H1 (cell line): ENCODE data around the gene SLC22A25. TPM values are rescaled to one million over a fixed set of nuclear protein-coding genes. Genes with fewer than 3 reads are reported as not detected.

Source experiments
- CTCF ChIA-PET: fragments of 300-600 bp; sonication (Branson Sonifier 250); formaldehyde crosslinking; loops from one replicate; lab custom pipeline; 2021; ENCODE audit not compliant: partially characterized antibody; lab: Charles Lee
- POLR2A ChIA-PET: fragments of 300-600 bp; sonication (Branson Sonifier 250); formaldehyde crosslinking; loops from one replicate; lab custom pipeline; 2021; ENCODE audit warnings: inconsistent platforms; ENCODE audit not compliant: partially characterized antibody; lab: Charles Lee
- DNase-seq, 2 experiments: peaks; one replicate each; pipeline versions ENCODE4 v3.0.0 to v3.0.0-alpha.2; 2010 to 2022; ENCODE audit warnings: low spot score in 2 of 2, low read depth in 1 of 2, mixed read lengths in 1 of 2
- FAIRE-seq: peaks from 2 replicates; lab custom pipeline; 2011; peaks lifted over from hg19 to GRCh38; lab: Jason Lieb, UNC
- H2AFZ ChIP-seq: 2 replicates; pipeline ENCODE4 v1.8.1; 2012; ENCODE audit warnings: low read length, inconsistent platforms
- H2AK5ac ChIP-seq: 2 replicates; pipeline ENCODE4 v1.6.1; 2013; ENCODE audit warnings: low read depth, low read length
- H2BK120ac ChIP-seq: replicated peaks from 2 replicates; pipeline ENCODE3; 2013; ENCODE audit warnings: low read depth, low read length, inconsistent platforms
- H2BK12ac ChIP-seq: 2 replicates; pipeline ENCODE4 v1.6.1; 2013; ENCODE audit warnings: low read depth, low read length
- H2BK15ac ChIP-seq: 2 replicates; pipeline ENCODE4 v1.6.1; 2013; ENCODE audit warnings: low read length
- H2BK20ac ChIP-seq: 2 replicates; pipeline ENCODE4 v1.6.1; 2013; ENCODE audit warnings: low read length
- H2BK5ac ChIP-seq: 2 replicates; pipeline ENCODE4 v1.6.1; 2013; ENCODE audit warnings: low read depth, low read length
- H3K14ac ChIP-seq: 2 replicates; pipeline ENCODE4 v1.6.1; 2013; ENCODE audit warnings: inconsistent platforms; ENCODE audit not compliant: insufficient read length
- H3K18ac ChIP-seq: 2 replicates; pipeline ENCODE4 v1.6.1; 2013; ENCODE audit warnings: low read length; ENCODE audit errors: extremely low read depth
- H3K23ac ChIP-seq: 2 replicates; pipeline ENCODE4 v1.6.1; 2013; ENCODE audit warnings: inconsistent platforms; ENCODE audit not compliant: insufficient read length
- H3K23me2 ChIP-seq: 2 replicates; pipeline ENCODE4 v1.6.1; 2013; ENCODE audit warnings: low read depth, low read length
- H3K27ac ChIP-seq: 2 replicates; pipeline ENCODE4 v1.6.1; 2011; ENCODE audit warnings: low read depth, low read length, inconsistent platforms
- H3K27me3 ChIP-seq, 4 experiments: replicated peaks in 1 of 4; 1 replicate in 1 of 4; 2 replicates in 3 of 4; pipeline versions ENCODE4 v1.6.1 to v1.8.1; 2011 to 2013; ENCODE audit warnings: low read length in 3 of 4, mild to moderate bottlenecking in 3 of 4, inconsistent platforms in 2 of 4, mixed read lengths in 2 of 4, moderate library complexity in 1 of 4; ENCODE audit not compliant: control insufficient read depth in 3 of 4, insufficient read depth in 3 of 4; ENCODE audit errors: extremely low read depth in 1 of 4
- H3K36me3 ChIP-seq, 4 experiments: 2 replicates each; pipeline versions ENCODE4 v1.6.1 to v1.8.1; 2011 to 2013; ENCODE audit warnings: mild to moderate bottlenecking in 4 of 4, low read length in 3 of 4, moderate library complexity in 2 of 4, control low read depth in 1 of 4, inconsistent platforms in 1 of 4; ENCODE audit not compliant: insufficient read depth in 4 of 4, control insufficient read depth in 2 of 4
- H3K4ac ChIP-seq: replicated peaks from 2 replicates; pipeline ENCODE3; 2013; ENCODE audit warnings: low read length, low read depth, mixed read lengths, inconsistent platforms; ENCODE audit not compliant: insufficient read length
- H3K4me1 ChIP-seq, 4 experiments: replicated peaks in 1 of 4; 1 replicate in 1 of 4; 2 replicates in 3 of 4; pipeline versions ENCODE4 v1.6.1 to v1.8.1; 2011 to 2013; ENCODE audit warnings: low read length in 3 of 4, inconsistent platforms in 2 of 4, mixed read lengths in 1 of 4; ENCODE audit not compliant: insufficient read depth in 4 of 4, control insufficient read depth in 3 of 4
- H3K4me2 ChIP-seq, 2 experiments: 2 replicates each; pipeline versions ENCODE4 v1.6.1 to v1.8.1; 2011 to 2013; ENCODE audit warnings: low read depth in 2 of 2, low read length in 2 of 2, control low read depth in 1 of 2, inconsistent platforms in 1 of 2, mild to moderate bottlenecking in 1 of 2; ENCODE audit not compliant: insufficient read depth in 1 of 2
- H3K4me3 ChIP-seq, 4 experiments: fragments of 200-600, 300-600 bp in 1 of 4; sonication (generic), shearing (Covaris generic), sonication (Bioruptor Twin) in 1 of 4; 2 replicates each; pipeline versions ENCODE4 v1.5.1 to v1.8.1; 2011 to 2016; ENCODE audit warnings: low read length in 4 of 4, low read depth in 3 of 4, control low read depth in 2 of 4, inconsistent platforms in 2 of 4, mild to moderate bottlenecking in 2 of 4, mixed read lengths in 1 of 4, moderate library complexity in 1 of 4; ENCODE audit not compliant: insufficient read depth in 2 of 4; ENCODE audit errors: extremely low read depth in 1 of 4
- H3K56ac ChIP-seq: replicated peaks from 2 replicates; pipeline ENCODE3; 2013; ENCODE audit warnings: low read depth, mild to moderate bottlenecking, mixed read lengths, low read length, inconsistent platforms; ENCODE audit not compliant: insufficient read length
- H3K79me1 ChIP-seq: 2 replicates; pipeline ENCODE4 v1.6.1; 2013; ENCODE audit warnings: low read depth, low read length, control low read depth
- H3K79me2 ChIP-seq, 2 experiments: 2 replicates each; pipeline versions ENCODE4 v1.6.1 to v1.8.1; 2012 to 2013; ENCODE audit warnings: low read length in 2 of 2, mild to moderate bottlenecking in 2 of 2, inconsistent platforms in 1 of 2; ENCODE audit not compliant: insufficient read depth in 2 of 2, control insufficient read depth in 1 of 2
- H3K9ac ChIP-seq, 4 experiments: replicated peaks in 1 of 4; 1 replicate in 1 of 4; 2 replicates in 3 of 4; pipeline versions ENCODE4 v1.6.1 to v1.8.1; 2011 to 2013; ENCODE audit warnings: low read depth in 3 of 4, low read length in 3 of 4, control low read depth in 2 of 4, mild to moderate bottlenecking in 2 of 4, moderate library complexity in 2 of 4, inconsistent platforms in 1 of 4; ENCODE audit errors: extremely low read depth in 1 of 4
- H3K9me3 ChIP-seq, 2 experiments: 2 replicates each; pipeline versions ENCODE4 v1.6.1 to v1.8.1; 2012 to 2013; ENCODE audit warnings: mild to moderate bottlenecking in 2 of 2, moderate library complexity in 2 of 2, control low read depth in 1 of 2, inconsistent platforms in 1 of 2, low read depth in 1 of 2, low read length in 1 of 2, mixed read lengths in 1 of 2; ENCODE audit not compliant: insufficient read depth in 2 of 2
- H4K20me1 ChIP-seq, 2 experiments: replicated peaks in 1 of 2; 2 replicates each; pipeline versions ENCODE3 to v1.8.1; 2011 to 2013; ENCODE audit warnings: inconsistent platforms in 2 of 2, low read length in 2 of 2, mild to moderate bottlenecking in 1 of 2; ENCODE audit not compliant: insufficient read depth in 2 of 2, control insufficient read depth in 1 of 2
- H4K5ac ChIP-seq: 2 replicates; pipeline ENCODE4 v1.6.1; 2013; ENCODE audit warnings: low read length, low read depth, mixed read lengths, inconsistent platforms; ENCODE audit not compliant: insufficient read length
- H4K8ac ChIP-seq: 2 replicates; pipeline ENCODE4 v1.8.0; 2013; ENCODE audit warnings: mild to moderate bottlenecking, moderate library complexity, low read length, inconsistent platforms; ENCODE audit not compliant: insufficient read depth; ENCODE audit errors: extremely low read depth
- H4K91ac ChIP-seq: replicated peaks from 2 replicates; pipeline ENCODE3; 2013; ENCODE audit warnings: low read length, mixed read lengths, inconsistent platforms; ENCODE audit not compliant: insufficient read length
- ATF3 ChIP-seq: IDR thresholded peaks from 2 replicates; pipeline ENCODE4 v1.6.1; 2011; ENCODE audit warnings: low read depth, mild to moderate bottlenecking, low read length; ENCODE audit not compliant: insufficient read depth
- BACH1 ChIP-seq: IDR thresholded peaks from 2 replicates; pipeline ENCODE4 v1.6.1; 2012; ENCODE audit warnings: low read length, improper control_type of control experiment
- BRCA1 ChIP-seq: IDR thresholded peaks from 2 replicates; pipeline ENCODE4 v1.6.1; 2012; ENCODE audit warnings: low read depth, low read length, improper control_type of control experiment
- CHD2 ChIP-seq: IDR thresholded peaks from 2 replicates; pipeline ENCODE4 v1.6.1; 2012; ENCODE audit warnings: low read length, improper control_type of control experiment
- E2F6 ChIP-seq: IDR thresholded peaks from 2 replicates; pipeline ENCODE4 v1.6.1; 2012; ENCODE audit warnings: inconsistent platforms
- EGR1 ChIP-seq: IDR thresholded peaks from 2 replicates; pipeline ENCODE4 v1.6.1; 2011; ENCODE audit warnings: low read depth, low read length, borderline replicate concordance
- EZH2 ChIP-seq: fragments of 200-600 bp; sonication (generic); IDR thresholded peaks from 2 replicates; pipeline ENCODE4 v1.7.1; 2012; ENCODE audit warnings: low read depth, mild to moderate bottlenecking, moderate library complexity, low read length, inconsistent platforms; ENCODE audit not compliant: severe bottlenecking
- GTF2F1 ChIP-seq: IDR thresholded peaks from 2 replicates; pipeline ENCODE4 v1.6.1; 2012; ENCODE audit warnings: low read depth, low read length, improper control_type of control experiment, borderline replicate concordance
- HDAC2 ChIP-seq, 2 experiments: fragments of 300-600 bp in 1 of 2; sonication (generic) in 1 of 2; IDR thresholded peaks; 2 replicates each; pipeline ENCODE4 v1.6.1; 2011 to 2012; ENCODE audit warnings: low read depth in 2 of 2, low read length in 2 of 2, mild to moderate bottlenecking in 2 of 2, moderate library complexity in 2 of 2, borderline replicate concordance in 1 of 2, inconsistent platforms in 1 of 2
- JUND ChIP-seq: IDR thresholded peaks from 2 replicates; pipeline ENCODE4 v1.6.1; 2011; ENCODE audit warnings: mild to moderate bottlenecking, improper control_type of control experiment, low read length
- KDM5A ChIP-seq: fragments of 200-600 bp; IDR thresholded peaks from 2 replicates; pipeline ENCODE4 v1.7.1; 2012; ENCODE audit warnings: mild to moderate bottlenecking, low read length, inconsistent platforms, mixed read lengths
- RXRA ChIP-seq: IDR thresholded peaks from 2 replicates; pipeline ENCODE4 v1.6.1; 2011; ENCODE audit warnings: low read depth, mild to moderate bottlenecking, low read length, moderate library complexity; ENCODE audit not compliant: insufficient read depth
- SP2 ChIP-seq: IDR thresholded peaks from 2 replicates; pipeline ENCODE4 v1.6.1; 2012; ENCODE audit warnings: mild to moderate bottlenecking, low read length, inconsistent platforms
- USF2 ChIP-seq: IDR thresholded peaks from 2 replicates; pipeline ENCODE4 v1.6.1; 2011; ENCODE audit warnings: low read length, improper control_type of control experiment
- polyA plus RNA-seq, 7 experiments: library from polyadenylated mRNA; depleted of rRNA in 3 of 7; stranded (reverse) in 5 of 7; unstranded in 2 of 7; fragments of >200 nt in 5 of 7; fragments of 200-250 nt in 2 of 7; gene quantifications; 1 replicate in 5 of 7; 2 replicates in 1 of 7; 4 replicates in 1 of 7; pipeline versions ENCODE4 v1.2.1 to v1.2.3, GENCODE V29; 2011 to 2013; ENCODE audit warnings: missing spikeins in 2 of 7, mixed read lengths in 2 of 7
- total RNA-seq: library from RNA; stranded (reverse); fragmentation: NEBNext Ultra II Directional; extraction: Animal tissue kit (Norgen Biotek cat#: 25700); gene quantifications from 2 replicates; pipeline ENCODE4 v1.2.1, GENCODE V29; 2021

Gene SLC22A25
- total and polyA plus RNA-seq, 2 of the 8 experiments (the other 6 are each of a cell fraction or from before 2014, with no cell fraction given) = not detected

GRCh38 chr11:63280920-63281319 is 37.5 kb upstream of the SLC22A25 start:
- H3K9ac ChIP-seq = no peak overlapping the region
- no peak overlapping the region for H4K91ac ChIP-seq
- H3K4ac ChIP-seq = no peak overlapping the region
- no peak overlapping the region for H2BK20ac ChIP-seq
- no peak overlapping the region for H3K18ac ChIP-seq
- H3K9me3 ChIP-seq = no peaks in the 10 kb centered on the region
- FAIRE-seq (no peak), DNase-seq (no peak)
- H3K79me2 ChIP-seq = no peaks in the 10 kb centered on the region
- H4K20me1 ChIP-seq = no peaks in the 10 kb centered on the region
- 0 out of 7 replicates have a peak, but pooled peaks cover 0 to 3% (median 0%) of the 10 kb centered on the region in 4 experiments for H3K27me3 ChIP-seq
- no peak overlapping the region for H2BK5ac ChIP-seq
- ChIA-PET POLR2A (no interaction called here), CTCF (no interaction called here)
- no peaks in the 10 kb centered on the region for H3K79me1 ChIP-seq
- H3K14ac ChIP-seq = no peak overlapping the region
- H4K8ac ChIP-seq = no peak overlapping the region
- H3K36me3 ChIP-seq = no peaks in the 10 kb centered on the region
- H3K4me3 ChIP-seq = no peak overlapping the region
- no peak overlapping the region for H2AK5ac ChIP-seq
- no peak overlapping the region for H3K27ac ChIP-seq
- H3K56ac ChIP-seq = no peak overlapping the region
- no peak overlapping the region for H2BK15ac ChIP-seq
- H3K23ac ChIP-seq = no peak overlapping the region
- no peak overlapping the region for H2BK120ac ChIP-seq
- H4K5ac ChIP-seq = no peak overlapping the region
- TF ChIP-seq BACH1 (no peak), SP2 (no peak), KDM5A (no peak), ATF3 (no peak), GTF2F1 (no peak), EZH2 (no peak), JUND (no peak), BRCA1 (no peak), RXRA (no peak), EGR1 (no peak), USF2 (no peak), HDAC2 (IDR thresholded peaks at IDR 0.05; ENCODE audit: borderline replicate concordance in 1 of 2, low read depth in 2 of 2, low read length in 2 of 2) (no peak), E2F6 (no peak), CHD2 (no peak)
- H3K4me1 ChIP-seq = no peaks in the 10 kb centered on the region
- no peak overlapping the region for H2BK12ac ChIP-seq
- H2AFZ ChIP-seq = no peak overlapping the region
- H3K23me2 ChIP-seq = no peaks in the 10 kb centered on the region
- no peak overlapping the region for H3K4me2 ChIP-seq
